SU-DHL-6 (cell line): ENCODE measurements around the gene CACTIN.

ENCODE experiments used
- H2AFZ ChIP-seq: fragments of 200-600 bp; sonication (generic); 2 replicates; pipeline ENCODE4 v1.6.1; 2014; ENCODE audit warnings: low read depth, mild to moderate bottlenecking, moderate library complexity, mixed read lengths, antibody characterized with exemption, low read length; ENCODE audit not compliant: severe bottlenecking
- H3F3A ChIP-seq: fragments of 200-600 bp; shearing (Covaris generic); 2 replicates; pipeline ENCODE4 v1.6.0; 2016; ENCODE audit warnings: antibody characterized with exemption, mild to moderate bottlenecking; ENCODE audit not compliant: insufficient read depth
- H3K27ac ChIP-seq: fragments of 200-600 bp; sonication (generic); 2 replicates; pipeline ENCODE4 v1.5.1; 2016; ENCODE audit warnings: low read depth, mild to moderate bottlenecking, low read length, moderate library complexity, mixed read lengths
- H3K27me3 ChIP-seq: fragments of 200-600 bp; sonication (generic), shearing (Covaris generic); 2 replicates; pipeline ENCODE4 v1.6.0; 2014; ENCODE audit warnings: mild to moderate bottlenecking, low read length
- H3K36me3 ChIP-seq: fragments of 200-600 bp; sonication (generic); 2 replicates; pipeline ENCODE4 v1.6.1; 2014; ENCODE audit warnings: mild to moderate bottlenecking, low read length, mixed read lengths
- H3K4me2 ChIP-seq: fragments of 300-600, 200-600 bp; shearing (Covaris generic), sonication (generic); 2 replicates; pipeline ENCODE4 v1.6.0; 2014; ENCODE audit warnings: low read length, low read depth, mild to moderate bottlenecking; ENCODE audit not compliant: poor library complexity, severe bottlenecking
- H3K4me3 ChIP-seq: fragments of 200-600 bp; sonication (generic); 2 replicates; pipeline ENCODE4 v1.5.1; 2014; ENCODE audit warnings: antibody characterized with exemption, low read length, mild to moderate bottlenecking, mixed read lengths; ENCODE audit not compliant: insufficient read depth, poor library complexity, severe bottlenecking
- H3K79me2 ChIP-seq: fragments of 200-600 bp; sonication (generic); 2 replicates; pipeline ENCODE4 v1.6.1; 2014; ENCODE audit warnings: mild to moderate bottlenecking, low read length, moderate library complexity; ENCODE audit not compliant: insufficient read depth
- H3K9ac ChIP-seq: fragments of 200-600 bp; sonication (generic); 2 replicates; pipeline ENCODE4 v1.7.0; 2014; ENCODE audit warnings: mild to moderate bottlenecking, low read length
- H3K9me2 ChIP-seq: fragments of 200-600 bp; sonication (generic); replicated peaks from 2 replicates; pipeline ENCODE4 v1.6.1; 2014; ENCODE audit warnings: low read length; ENCODE audit not compliant: insufficient read depth
- H3K9me3 ChIP-seq: fragments of 200-600 bp; sonication (generic); 2 replicates; pipeline ENCODE4 v1.6.1; 2014; ENCODE audit warnings: low read length, mixed read lengths; ENCODE audit not compliant: insufficient read depth
- H4K20me1 ChIP-seq: fragments of 200-600 bp; sonication (generic); 2 replicates; pipeline ENCODE4 v1.6.1; 2014; ENCODE audit warnings: low read depth, mild to moderate bottlenecking, antibody characterized with exemption, low read length, moderate library complexity, mixed read lengths
- EZH2phosphoT487 ChIP-seq: fragments of 200-600 bp; sonication (generic), shearing (Covaris generic); conservative IDR thresholded peaks from 2 replicates; pipeline ENCODE4 v1.6.1; 2018; ENCODE audit warnings: mild to moderate bottlenecking, antibody characterized with exemption, low read length, moderate library complexity, mixed read lengths
- TF ChIP-seq, protein P1 (sequence below): fragments of 200-600 bp; sonication (generic); IDR thresholded peaks from one replicate; pipeline ENCODE4 v1.5.1; 2017; ENCODE audit warnings: antibody characterized with exemption, mild to moderate bottlenecking, low read length, moderate library complexity; ENCODE audit not compliant: insufficient read depth, poor library complexity, severe bottlenecking

Gene CACTIN

DNA sequence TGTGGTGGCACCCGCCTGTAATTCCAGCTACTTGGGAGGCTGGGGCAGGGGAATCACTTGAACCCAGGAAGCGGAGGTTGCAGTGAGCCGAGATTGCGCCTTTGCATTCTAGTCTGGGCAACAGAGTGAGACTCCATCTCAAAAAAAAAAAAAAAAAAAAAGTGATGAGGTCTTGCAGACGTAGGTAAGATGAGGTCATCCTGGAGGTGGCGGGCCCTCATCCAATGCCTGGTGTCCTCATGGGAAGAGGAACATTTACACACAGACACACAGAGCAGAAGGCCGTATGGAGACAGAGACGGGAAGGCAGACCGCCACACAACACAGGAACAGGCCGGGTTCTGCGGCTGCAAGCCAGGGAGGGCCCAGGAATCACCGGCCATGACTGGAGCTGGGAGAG is 4.4 kb downstream of the CACTIN start:
- Histone ChIP-seq H3F3A (no peaks in the 10 kb centered on the region), H3K4me3 (no peak overlapping the region), H3K9ac (no peak overlapping the region), H2AFZ (no peak overlapping the region), H3K9me2 (no peaks in the 10 kb centered on the region), H3K36me3 (no peaks in the 10 kb centered on the region), H3K27me3 (no peaks in the 10 kb centered on the region), H3K4me2 (no peak overlapping the region), H3K9me3 (no peaks in the 10 kb centered on the region), H3K79me2 (peaks cover 28% of the 10 kb centered on the region), H4K20me1 (peaks cover 4% of the 10 kb centered on the region; the same call in 1 of the 2 replicates), H3K27ac (no peak overlapping the region)
- TF ChIP-seq, protein P1, sequence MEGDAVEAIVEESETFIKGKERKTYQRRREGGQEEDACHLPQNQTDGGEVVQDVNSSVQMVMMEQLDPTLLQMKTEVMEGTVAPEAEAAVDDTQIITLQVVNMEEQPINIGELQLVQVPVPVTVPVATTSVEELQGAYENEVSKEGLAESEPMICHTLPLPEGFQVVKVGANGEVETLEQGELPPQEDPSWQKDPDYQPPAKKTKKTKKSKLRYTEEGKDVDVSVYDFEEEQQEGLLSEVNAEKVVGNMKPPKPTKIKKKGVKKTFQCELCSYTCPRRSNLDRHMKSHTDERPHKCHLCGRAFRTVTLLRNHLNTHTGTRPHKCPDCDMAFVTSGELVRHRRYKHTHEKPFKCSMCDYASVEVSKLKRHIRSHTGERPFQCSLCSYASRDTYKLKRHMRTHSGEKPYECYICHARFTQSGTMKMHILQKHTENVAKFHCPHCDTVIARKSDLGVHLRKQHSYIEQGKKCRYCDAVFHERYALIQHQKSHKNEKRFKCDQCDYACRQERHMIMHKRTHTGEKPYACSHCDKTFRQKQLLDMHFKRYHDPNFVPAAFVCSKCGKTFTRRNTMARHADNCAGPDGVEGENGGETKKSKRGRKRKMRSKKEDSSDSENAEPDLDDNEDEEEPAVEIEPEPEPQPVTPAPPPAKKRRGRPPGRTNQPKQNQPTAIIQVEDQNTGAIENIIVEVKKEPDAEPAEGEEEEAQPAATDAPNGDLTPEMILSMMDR = no peak
- no peak for TF ChIP-seq EZH2phosphoT487

DNA sequence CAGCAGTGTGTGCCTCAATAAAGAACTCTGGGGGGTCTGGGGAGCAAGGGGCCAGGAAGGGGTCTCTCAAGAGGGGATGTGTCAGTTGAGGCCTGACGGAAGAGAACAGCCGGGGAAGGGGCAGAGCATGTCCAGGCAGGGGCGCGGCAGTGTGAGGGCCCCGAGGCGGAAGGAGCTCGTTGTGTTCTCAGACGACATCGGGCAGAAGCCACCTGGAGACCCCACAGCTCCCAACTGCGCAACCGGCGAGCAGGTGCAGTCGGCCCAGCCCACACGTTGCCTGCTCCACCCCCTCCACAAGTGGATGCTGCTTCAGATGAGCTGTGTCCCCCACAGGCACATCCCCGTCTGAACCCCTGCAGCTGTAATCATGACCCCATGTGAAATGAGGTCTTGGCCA is 4.9 kb downstream of the CACTIN start:
- Histone ChIP-seq H3K27ac (no peak overlapping the region), H3F3A (no peaks in the 10 kb centered on the region), H3K9me2 (no peaks in the 10 kb centered on the region), H3K79me2 (peaks cover 28% of the 10 kb centered on the region), H3K9ac (no peak overlapping the region), H3K9me3 (no peaks in the 10 kb centered on the region), H3K36me3 (no peaks in the 10 kb centered on the region), H3K27me3 (no peaks in the 10 kb centered on the region), H2AFZ (no peak overlapping the region), H3K4me2 (no peak overlapping the region), H4K20me1 (peaks cover 4% of the 10 kb centered on the region; the same call in 1 of the 2 replicates), H3K4me3 (no peak overlapping the region)
- TF ChIP-seq, protein P1 = no peak
- no peak for TF ChIP-seq EZH2phosphoT487

DNA sequence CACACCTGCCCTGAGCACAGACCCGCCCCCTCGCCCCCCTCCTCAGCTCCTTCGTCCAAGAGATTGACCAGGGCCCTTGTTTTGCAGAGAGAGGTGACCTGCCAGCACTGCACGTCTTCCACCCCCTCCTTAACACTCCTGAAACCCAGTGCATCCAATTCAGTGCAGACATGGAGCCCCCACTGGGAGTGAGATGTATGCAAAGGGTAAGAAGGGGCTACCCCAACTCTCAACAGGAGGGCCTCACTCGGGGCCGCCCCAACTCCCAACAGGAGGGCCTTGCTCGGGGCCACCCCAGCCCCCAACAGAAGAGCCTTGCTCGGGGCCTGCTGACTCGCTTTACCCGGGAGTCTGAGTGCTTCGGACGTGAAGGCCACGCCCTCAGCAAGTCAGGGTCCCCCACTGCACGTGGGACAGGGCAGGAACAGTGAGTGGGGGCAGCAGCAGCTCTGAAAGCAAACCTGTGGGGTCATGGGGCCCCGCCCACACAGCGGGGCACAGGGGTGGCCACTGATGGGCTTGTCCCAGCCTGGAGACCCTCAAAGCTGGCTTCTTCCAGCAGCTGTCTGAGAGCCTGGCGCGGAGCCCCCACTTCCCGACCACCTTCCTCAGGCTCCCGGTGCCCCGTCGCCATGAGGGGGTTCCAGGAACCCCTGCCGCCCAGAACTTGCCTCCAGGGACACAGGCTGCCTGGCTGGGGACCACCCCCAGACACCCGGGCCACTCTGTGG is 5.6 kb downstream of the CACTIN start:
- Histone ChIP-seq H3K27ac (no peak overlapping the region), H3K79me2 (peaks cover 22% of the 10 kb centered on the region), H3F3A (no peaks in the 10 kb centered on the region), H3K4me2 (no peak overlapping the region), H2AFZ (no peak overlapping the region), H3K36me3 (no peaks in the 10 kb centered on the region), H3K27me3 (no peaks in the 10 kb centered on the region), H4K20me1 (peaks cover 2% of the 10 kb centered on the region; the same call in 1 of the 2 replicates), H3K9ac (no peak overlapping the region), H3K9me2 (no peaks in the 10 kb centered on the region), H3K4me3 (no peak overlapping the region), H3K9me3 (no peaks in the 10 kb centered on the region)
- TF ChIP-seq, protein P1 = no peak
- no peak for TF ChIP-seq EZH2phosphoT487
